DMS53 (cell line): Measurements from ENCODE around the gene RGSL1.

ENCODE experiments used
- DNase-seq: peaks from one replicate; lab custom pipeline; 2025; lab: John Stamatoyannopoulos, UW

The RGSL1 gene

GRCh38 chr1:182450087-182450486 lies at the start of gene RGSL1:
RGSL1 (plus strand) TSS chr1:182450146; CDS start chr1:182450166, 20 bp downstream.
- no peak for DNase-seq

- DNase-seq: no peak
Measured at GRCh38 chr1:182400567-182400966, 49.4 kb upstream of the RGSL1 start, which contains the start of gene TEDDM1. TEDDM1 (minus strand) TSS chr1:182400667; CDS start chr1:182400485, 182 bp downstream.

- peak; percentile 34 for DNase-seq
Measured at GRCh38 chr1:182404781-182405180, 45.2 kb upstream of the RGSL1 start.

GRCh38 chr1:182405578-182405977 lies 44.4 kb upstream of the RGSL1 start:
- no peak for DNase-seq

GRCh38 chr1:182406012-182406411 lies 43.9 kb upstream of the RGSL1 start:
- peak; percentile 44 for DNase-seq

- DNase-seq: no peak
Measured at GRCh38 chr1:182407724-182408123, 42.2 kb upstream of the RGSL1 start.

GRCh38 chr1:182408435-182409075 lies 41.4 kb upstream of the RGSL1 start:
- DNase-seq: peak; percentile 82

- DNase-seq: no peak
Measured at GRCh38 chr1:182410138-182410537, 39.8 kb upstream of the RGSL1 start.

- no peak for DNase-seq
Measured at GRCh38 chr1:182410620-182411273, 39.2 kb upstream of the RGSL1 start.

- DNase-seq: no peak
Measured at GRCh38 chr1:182413486-182413885, 36.5 kb upstream of the RGSL1 start.

GRCh38 chr1:182413969-182414368 lies 36.0 kb upstream of the RGSL1 start:
- DNase-seq: no peak

GRCh38 chr1:182415789-182416188 lies 34.2 kb upstream of the RGSL1 start:
- no peak for DNase-seq

- no peak for DNase-seq
Measured at GRCh38 chr1:182426442-182427430, 23.2 kb upstream of the RGSL1 start.

- DNase-seq: no peak
Measured at GRCh38 chr1:182428043-182428442, 21.9 kb upstream of the RGSL1 start.

- DNase-seq: no peak
Measured at GRCh38 chr1:182430263-182431068, 19.5 kb upstream of the RGSL1 start.

- DNase-seq: no peak
Measured at GRCh38 chr1:182431278-182431677, 18.7 kb upstream of the RGSL1 start.

- no peak for DNase-seq
Measured at GRCh38 chr1:182433580-182433979, 16.4 kb upstream of the RGSL1 start.

GRCh38 chr1:182438326-182438725 lies 11.6 kb upstream of the RGSL1 start:
- no peak for DNase-seq

- DNase-seq: no peak
Measured at GRCh38 chr1:182441719-182442118, 8.2 kb upstream of the RGSL1 start.

- DNase-seq: no peak
Measured at GRCh38 chr1:182442333-182442732, 7.6 kb upstream of the RGSL1 start.

- no peak for DNase-seq
Measured at GRCh38 chr1:182444497-182444896, 5.4 kb upstream of the RGSL1 start.
